Stimulated activated CD4-positive, alpha-beta T cell treated with anti-CD3 and anti-CD28 coated beads, TNF-alpha, amount 100 ng/mL, for 24 hours (primary cell): ENCODE measurements around the gene PTPN3.
"Not testable (repeated sequence)": the region's sequence is repeated elsewhere in the genome, so short reads cannot be mapped to it uniquely, and the experiment has no call there.

Experiments used
- DNase-seq, 3 experiments: peaks; one replicate each; pipeline ENCODE4 v3.0.0-alpha.2; 2020; ENCODE audit warnings: low read depth in 3 of 3

The PTPN3 gene

DNA sequence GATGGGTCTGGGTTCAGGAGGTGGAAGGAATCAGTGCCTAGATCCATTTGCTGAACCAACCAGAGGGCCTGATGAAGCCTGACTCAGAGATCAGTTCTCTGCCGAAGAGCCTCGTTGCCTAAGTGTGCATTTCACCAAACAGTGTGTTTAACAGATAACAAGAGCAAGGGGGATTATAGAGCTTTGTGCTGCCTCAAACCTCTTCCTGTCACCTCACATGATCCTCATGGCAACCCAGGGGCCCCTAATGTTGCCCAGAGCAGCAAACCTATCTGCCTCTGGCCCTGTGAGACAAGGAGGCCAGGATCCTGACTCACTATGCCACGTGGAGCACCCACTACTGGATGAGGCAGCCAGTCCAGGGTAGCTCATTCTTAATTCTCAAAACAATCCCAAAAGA, 110.9 kb downstream of the PTPN3 start:
- no peak for DNase-seq

- no peak for DNase-seq
Measured at GRCh38 chr9:109385499-109385898, 112.6 kb downstream of the PTPN3 start.

- DNase-seq = no peak
Measured at GRCh38 chr9:109383947-109384346, 114.2 kb downstream of the PTPN3 start.

GRCh38 chr9:109383356-109383755, 114.8 kb downstream of the PTPN3 start:
- DNase-seq = no peak

GRCh38 chr9:109382585-109382984, 115.5 kb downstream of the PTPN3 start:
- DNase-seq = no peak

- DNase-seq = no peak
Measured at GRCh38 chr9:109382182-109382581, 115.9 kb downstream of the PTPN3 start.

DNA sequence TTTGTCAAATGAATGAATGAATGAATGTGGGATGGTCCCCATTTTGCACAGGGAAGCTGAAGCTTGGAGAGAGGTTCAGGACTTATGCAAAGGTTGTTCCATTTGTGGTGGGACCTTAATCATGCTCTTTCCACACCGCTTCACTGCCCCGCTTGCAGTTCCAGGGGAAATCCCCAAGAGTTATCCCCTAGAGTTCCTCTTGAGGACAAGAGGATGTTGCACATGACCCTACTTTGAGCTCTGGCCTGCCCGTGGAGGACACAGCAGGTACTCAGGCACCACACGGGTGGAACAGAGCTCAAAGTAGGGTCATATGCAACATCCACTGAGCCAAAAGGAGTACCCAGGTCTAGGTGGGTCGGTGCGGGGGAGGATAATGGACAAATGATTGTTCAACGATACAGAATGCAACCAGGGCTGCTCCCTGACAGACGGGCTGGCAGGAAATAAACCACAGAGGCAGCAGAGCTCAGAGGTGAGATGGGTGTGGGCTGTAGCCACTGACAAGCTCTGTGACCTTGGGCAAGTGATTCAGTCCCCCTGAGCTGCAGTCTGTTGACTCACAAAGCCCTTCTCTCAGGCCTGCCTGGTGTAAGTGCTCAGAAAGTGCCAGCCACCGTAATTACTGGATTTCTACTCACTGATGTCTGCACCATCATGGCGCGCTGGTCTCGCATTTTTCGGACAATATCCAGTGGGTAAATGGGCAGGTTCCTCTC, 116.9 kb downstream of the PTPN3 start:
- DNase-seq = no peak

- no peak for DNase-seq
Measured at GRCh38 chr9:109379513-109379912, 118.6 kb downstream of the PTPN3 start.

- DNase-seq = no peak
Measured at GRCh38 chr9:109378316-109378715, 119.8 kb downstream of the PTPN3 start.

- no peak for DNase-seq
Measured at GRCh38 chr9:109372246-109372645, 125.9 kb downstream of the PTPN3 start.

- no peak for DNase-seq
Measured at GRCh38 chr9:109371374-109371773, 126.7 kb downstream of the PTPN3 start.

GRCh38 chr9:109369285-109369684, 128.8 kb downstream of the PTPN3 start:
- DNase-seq = no peak

- no peak for DNase-seq
Measured at GRCh38 chr9:109360771-109361170, 137.3 kb downstream of the PTPN3 start.

- DNase-seq = not testable (repeated sequence)
Measured at GRCh38 chr9:109358968-109359603, 139.0 kb downstream of the PTPN3 start.

GRCh38 chr9:109355564-109356297, 142.4 kb downstream of the PTPN3 start:
- no peak for DNase-seq

DNA sequence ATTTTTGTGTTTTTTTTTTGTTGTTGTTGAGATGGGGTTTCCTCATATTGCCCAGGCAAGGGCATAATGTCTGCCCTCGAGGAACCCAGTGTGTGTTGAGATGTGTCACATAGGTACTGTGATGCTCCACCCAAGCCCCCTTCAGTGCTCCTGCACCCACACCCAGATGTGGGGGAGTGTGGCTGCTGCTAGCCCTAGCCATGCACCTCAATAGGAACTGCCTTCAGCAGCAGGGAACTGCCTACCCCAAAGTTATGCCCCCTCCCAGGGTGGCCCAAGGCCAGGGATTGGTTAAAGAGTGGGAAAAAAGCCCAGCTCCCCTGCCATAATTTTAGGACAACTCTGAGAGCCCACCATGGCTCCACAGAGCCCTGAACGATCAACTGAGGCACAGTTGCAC, 143.9 kb downstream of the PTPN3 start:
- DNase-seq = no peak

DNA sequence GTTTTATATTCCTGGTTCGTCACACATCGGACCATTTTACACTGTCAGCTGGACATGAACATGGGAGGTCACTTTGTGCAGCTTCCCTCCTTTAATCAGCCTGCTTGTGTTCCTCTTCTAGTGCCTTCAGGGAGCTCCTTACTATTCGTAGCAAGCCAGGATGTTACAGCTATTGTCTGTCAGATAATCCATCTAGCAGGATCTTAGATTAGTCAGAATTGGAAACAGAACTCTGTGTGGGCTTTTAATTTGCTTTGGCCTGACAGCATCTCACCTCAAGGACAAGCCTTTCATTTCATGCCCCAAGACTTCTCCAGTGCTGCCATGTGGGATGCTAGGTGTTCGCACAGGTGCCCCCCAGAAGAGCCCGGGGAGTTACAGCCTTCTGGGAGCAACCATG, 147.1 kb downstream of the PTPN3 start:
- DNase-seq = no peak

DNA sequence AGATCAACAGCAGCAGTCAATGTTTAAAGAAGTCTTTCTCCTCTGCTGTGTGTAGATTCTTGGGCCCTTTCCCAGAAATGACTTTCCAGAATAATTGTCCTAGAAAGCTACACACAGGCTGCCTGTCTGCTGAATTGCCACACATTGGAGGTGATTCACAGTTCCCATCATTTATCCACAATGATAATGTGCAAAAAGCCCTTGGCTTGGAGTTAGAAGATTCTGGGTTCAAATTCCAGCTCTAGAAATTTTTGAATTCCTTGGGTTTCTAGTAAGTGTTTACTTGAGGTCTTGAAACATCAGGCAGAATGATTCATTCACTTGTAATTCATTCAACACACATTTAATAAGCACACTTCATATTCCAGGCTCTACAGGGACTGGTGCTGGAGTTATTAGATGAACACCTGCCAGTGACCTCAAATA, 148.7 kb downstream of the PTPN3 start:
- no peak for DNase-seq

GRCh38 chr9:109346904-109347303, 151.2 kb downstream of the PTPN3 start:
- DNase-seq = no peak

- DNase-seq = no peak
Measured at GRCh38 chr9:109344866-109345265, 153.2 kb downstream of the PTPN3 start.

DNA sequence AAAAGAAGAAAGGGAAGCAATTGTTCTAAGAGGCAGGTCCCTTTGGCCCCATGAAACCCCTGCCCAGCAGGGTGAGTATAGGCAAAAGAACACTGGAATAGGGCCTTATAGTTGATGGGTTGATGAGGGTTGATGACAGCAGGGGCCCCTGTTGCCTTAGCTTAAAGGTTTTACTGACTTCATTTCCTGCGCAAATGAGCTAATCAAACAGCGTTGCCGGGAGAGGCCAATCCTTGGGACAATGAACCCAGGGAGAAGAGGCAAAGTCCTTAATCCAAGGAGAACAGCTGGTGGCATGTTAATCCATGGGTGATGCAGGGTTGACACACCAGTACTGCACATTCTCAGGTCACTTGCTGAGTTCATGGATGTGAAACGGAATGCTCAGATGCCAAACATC, 155.2 kb downstream of the PTPN3 start:
- no peak for DNase-seq

DNA sequence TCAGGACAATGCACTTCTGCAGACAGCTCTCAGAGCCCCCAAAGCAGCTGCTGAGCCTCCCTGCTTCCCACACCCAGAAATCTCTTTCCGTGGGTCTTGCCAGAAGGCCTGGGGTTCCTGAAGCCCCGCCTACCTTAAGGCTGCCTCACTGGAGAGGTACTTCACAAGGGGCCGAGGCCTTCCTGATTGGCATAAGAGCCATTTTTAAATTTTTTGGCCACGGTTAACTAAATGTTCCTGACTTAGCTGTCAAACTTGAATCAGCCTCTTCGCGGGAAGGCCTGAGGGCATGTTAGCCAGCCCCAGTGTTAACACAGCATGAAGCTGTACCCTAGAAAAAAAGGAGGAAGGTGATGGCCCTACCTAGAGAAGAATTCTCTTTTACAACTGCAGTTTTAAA, 156.5 kb downstream of the PTPN3 start:
- no peak for DNase-seq

DNA sequence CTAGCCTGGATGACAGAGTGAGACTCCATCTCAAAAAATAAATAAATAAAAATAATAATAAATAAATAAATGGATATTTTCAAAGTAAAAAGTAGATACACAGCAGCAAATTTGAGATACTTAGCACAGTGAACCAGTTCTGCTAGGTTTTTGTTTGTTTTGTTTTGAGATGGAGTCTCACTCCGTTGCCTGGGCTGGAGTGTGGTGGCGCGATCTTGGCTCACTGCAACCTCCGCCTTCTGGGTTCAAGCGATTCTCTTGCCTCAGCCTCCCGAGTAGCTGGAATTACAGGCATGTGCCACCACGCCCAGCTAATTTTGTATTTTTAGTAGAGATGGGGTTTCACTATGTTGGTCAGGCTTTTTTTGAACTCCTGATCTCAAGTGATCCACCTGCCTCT, 157.1 kb downstream of the PTPN3 start:
- not testable (repeated sequence) for DNase-seq
